HEK293 (cell line): ENCODE results near the gene C2orf80.

Experiments used
- CTCF ChIP-seq: fragments of 450-650 bp; formaldehyde crosslinking; IDR thresholded peaks from 2 replicates; pipeline ENCODE4 v1.5.1; 2016; ENCODE audit warnings: missing biosample characterization, missing genetic modification characterization
- ELK4 ChIP-seq: IDR thresholded peaks from 2 replicates; pipeline ENCODE4 v1.6.1; 2011; ENCODE audit warnings: mild to moderate bottlenecking, low read depth, low read length, borderline replicate concordance
- MYNN ChIP-seq: fragments of 450-650 bp; formaldehyde crosslinking; IDR thresholded peaks from 2 replicates; pipeline ENCODE4 v1.5.1; 2016; ENCODE audit warnings: missing biosample characterization, missing genetic modification characterization, borderline replicate concordance
- OSR2 ChIP-seq: fragments of 450-650 bp; formaldehyde crosslinking; IDR thresholded peaks from 2 replicates; pipeline ENCODE4 v1.5.1; 2016; ENCODE audit warnings: missing biosample characterization, missing genetic modification characterization
- ZBTB10 ChIP-seq: fragments of 450-650 bp; formaldehyde crosslinking; IDR thresholded peaks from 2 replicates; pipeline ENCODE4 v1.5.1; 2016; ENCODE audit warnings: missing biosample characterization, missing genetic modification characterization
- ZNF114 ChIP-seq: fragments of 450-650 bp; formaldehyde crosslinking; IDR thresholded peaks from 2 replicates; pipeline ENCODE4 v1.5.0; 2017; ENCODE audit warnings: missing biosample characterization, missing genetic modification characterization
- ZNF302 ChIP-seq: fragments of 450-650 bp; formaldehyde crosslinking; IDR thresholded peaks from 2 replicates; pipeline ENCODE4 v1.5.1; 2016; ENCODE audit warnings: missing biosample characterization, missing genetic modification characterization, low read depth
- ZNF660 ChIP-seq: fragments of 450-650 bp; IDR thresholded peaks from 2 replicates; pipeline ENCODE4 v1.5.1; 2018; ENCODE audit warnings: missing biosample characterization, mild to moderate bottlenecking, missing genetic modification characterization
- ZNF768 ChIP-seq: fragments of 450-650 bp; formaldehyde crosslinking; IDR thresholded peaks from 2 replicates; pipeline ENCODE4 v1.5.1; 2018; ENCODE audit warnings: missing biosample characterization, mild to moderate bottlenecking, missing genetic modification characterization
- ZSCAN18 ChIP-seq: fragments of 450-650 bp; formaldehyde crosslinking; IDR thresholded peaks from 2 replicates; pipeline ENCODE4 v1.5.1; 2016; ENCODE audit warnings: missing biosample characterization, missing genetic modification characterization

- no peak for TF ChIP-seq ZBTB10
- no peak for TF ChIP-seq CTCF (tag by site-specific recombination)
- no peak for TF ChIP-seq ZNF660
- no peak for TF ChIP-seq ZNF302
- no peak for TF ChIP-seq ELK4
- TF ChIP-seq ZNF768 = no peak
- TF ChIP-seq OSR2 = no peak
- TF ChIP-seq ZNF114 (tag by site-specific recombination) = no peak
- no peak for TF ChIP-seq MYNN (tag by site-specific recombination)
- no peak for TF ChIP-seq ZSCAN18 (tag by site-specific recombination)
Observed at GRCh38 chr2:208150094-208150493, 39.7 kb downstream of the C2orf80 start.
